ENCODE results near the gene TARDBP.
"Not testable (repeated sequence)": the region's sequence is repeated elsewhere in the genome, so short reads cannot be mapped to it uniquely, and the experiment has no call there.

TARDBP gene

DNA sequence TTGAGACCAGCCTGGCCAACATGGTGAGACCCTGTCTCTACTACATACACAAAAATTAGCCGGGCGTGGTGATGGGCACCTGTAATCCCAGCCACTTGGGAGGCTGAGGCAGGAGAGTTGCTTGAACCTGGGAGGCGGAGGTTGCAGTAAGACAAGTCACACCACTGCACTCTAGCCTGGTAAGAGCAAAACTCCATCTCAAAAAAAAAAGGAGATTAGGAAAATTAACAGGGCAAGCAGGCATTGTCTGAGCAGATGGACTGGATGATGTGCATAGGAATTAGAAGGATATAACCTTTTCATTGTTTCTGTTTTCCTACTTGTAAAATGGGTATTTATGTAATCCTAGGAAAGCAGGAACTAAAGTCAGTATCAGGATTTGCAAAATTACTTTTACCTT is 15.6 kb downstream of the TARDBP start:
- no peak overlapping the region for H3K23ac ChIP-seq (ENCODE audit: low read length in 2 of 2)
- DNase-seq = no peak
- H3K9ac ChIP-seq (ENCODE audit: low read length) = no peak overlapping the region
- H3K4me1 ChIP-seq (ENCODE audit: control insufficient read depth, insufficient read depth, low read depth, low read length) = no peaks in the 10 kb centered on the region
- no peak overlapping the region for H2BK120ac ChIP-seq (ENCODE audit: low read depth, low read length)
- H3K4me3 ChIP-seq (ENCODE audit: insufficient read depth in 1 of 2, low read depth in 1 of 2, low read length in 2 of 2) = no peak overlapping the region
- H3K4ac ChIP-seq (ENCODE audit: low read depth in 1 of 2, low read length in 2 of 2) = no peak overlapping the region
- no peaks in the 10 kb centered on the region for H3K9me3 ChIP-seq (ENCODE audit: control insufficient read depth, low read length)
- no peak overlapping the region for H4K8ac ChIP-seq (ENCODE audit: low read length)
- no peak overlapping the region for H2BK12ac ChIP-seq (ENCODE audit: low read length in 2 of 2)
- H3K79me1 ChIP-seq (replicated peaks; ENCODE audit: low read length, poor library complexity, severe bottlenecking) = peaks cover 1% of the 10 kb centered on the region
- peaks cover 19 to 69% of the 10 kb centered on the region in 2 experiments for H3K36me3 ChIP-seq (ENCODE audit: control insufficient read depth in 1 of 2, insufficient read depth in 2 of 2, low read depth in 1 of 2, low read length in 2 of 2)
- H2BK5ac ChIP-seq (ENCODE audit: low read depth, low read length, poor library complexity, severe bottlenecking) = no peak overlapping the region
- H3K4me2 ChIP-seq (ENCODE audit: low read length, poor library complexity, severe bottlenecking) = no peak overlapping the region
- H4K91ac ChIP-seq (ENCODE audit: low read length) = no peak overlapping the region
- H3K27me3 ChIP-seq (ENCODE audit: control insufficient read depth in 1 of 2, insufficient read depth in 1 of 2, low read length in 2 of 2) = no peaks in the 10 kb centered on the region
- H2AK5ac ChIP-seq (ENCODE audit: low read length, severe bottlenecking) = no peak overlapping the region
- H2AFZ ChIP-seq (ENCODE audit: low read depth, low read length) = no peak overlapping the region
- H3K14ac ChIP-seq (ENCODE audit: low read length in 2 of 2) = no peak overlapping the region
- 100% methylated on average over 3 of the region's 3 CpGs for WGBS
- H3K18ac ChIP-seq (ENCODE audit: low read depth in 1 of 2, low read length in 2 of 2) = no peak overlapping the region
- no peak overlapping the region for H3K27ac ChIP-seq (ENCODE audit: low read length, poor library complexity, severe bottlenecking)
- no peak overlapping the region for H2BK15ac ChIP-seq (ENCODE audit: low read depth, poor library complexity, severe bottlenecking)

DNA sequence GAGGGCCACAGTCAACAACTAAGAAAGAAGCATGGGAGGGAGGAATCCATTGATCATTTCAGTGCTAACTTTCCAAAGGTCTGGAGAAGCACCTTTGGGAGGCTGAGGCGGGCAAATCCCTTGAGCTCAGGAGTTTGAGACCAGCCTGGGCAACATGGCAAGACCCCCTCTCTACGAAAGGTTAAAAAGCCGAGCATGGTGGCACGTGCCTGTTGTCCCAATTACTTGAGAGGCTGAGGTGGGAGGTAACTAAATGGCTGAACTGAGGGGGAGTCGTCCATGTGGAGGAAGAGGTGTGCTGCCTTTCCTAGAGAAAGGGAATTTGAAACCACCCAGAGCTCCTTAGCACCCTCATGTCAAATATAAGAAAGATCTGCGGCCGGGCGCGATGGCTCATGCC is 18.4 kb downstream of the TARDBP start:
- H2AFZ ChIP-seq (ENCODE audit: low read depth, low read length) = no peak overlapping the region
- no peak overlapping the region for H3K18ac ChIP-seq (ENCODE audit: low read depth in 1 of 2, low read length in 2 of 2)

DNA sequence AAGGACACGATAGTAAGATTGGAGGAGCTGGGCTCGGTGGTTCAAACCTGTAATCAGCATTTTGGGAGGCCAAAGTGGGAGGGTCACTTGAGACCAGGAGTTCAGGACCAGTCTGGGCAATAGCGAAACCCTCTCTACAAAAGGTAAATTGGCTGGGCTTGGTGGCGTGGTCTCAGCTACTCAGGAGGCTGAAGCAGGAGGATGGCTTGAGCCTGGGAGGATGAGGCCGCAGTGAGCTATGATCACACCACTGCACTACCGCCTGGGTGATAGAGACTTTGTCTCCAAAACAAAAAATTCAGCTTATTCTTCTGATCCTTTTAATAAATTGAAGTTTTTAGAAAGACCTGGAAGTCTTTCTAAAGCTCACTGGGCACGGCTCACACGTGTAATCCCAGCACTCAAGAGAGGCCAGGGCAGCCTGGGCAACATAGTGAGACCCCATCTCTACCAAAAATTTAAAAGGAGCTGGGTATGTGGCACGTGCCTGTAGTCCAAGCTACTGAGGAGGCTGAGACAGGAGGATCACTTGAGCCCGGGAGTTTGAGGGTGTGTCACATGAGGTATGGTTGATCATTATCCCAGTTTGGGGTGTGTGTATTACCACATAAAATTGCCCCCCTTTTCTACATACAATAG is 19.3 kb downstream of the TARDBP start:
- H3K27me3 ChIP-seq (ENCODE audit: control insufficient read depth in 1 of 2, insufficient read depth in 1 of 2, low read length in 2 of 2) = peaks cover 0 to 3% of the 10 kb centered on the region in 2 experiments

More for the DNA sequence above, 18.4 kb downstream of the TARDBP start:
- H2BK5ac ChIP-seq (ENCODE audit: low read depth, low read length, poor library complexity, severe bottlenecking) = no peak overlapping the region
- H2BK15ac ChIP-seq (ENCODE audit: low read depth, poor library complexity, severe bottlenecking) = no peak overlapping the region
- H3K79me1 ChIP-seq (replicated peaks; ENCODE audit: low read length, poor library complexity, severe bottlenecking) = no peaks in the 10 kb centered on the region
- no peak overlapping the region for H3K4ac ChIP-seq (ENCODE audit: low read depth in 1 of 2, low read length in 2 of 2)
- no peak overlapping the region for H3K4me2 ChIP-seq (ENCODE audit: low read length, poor library complexity, severe bottlenecking)
- H3K4me3 ChIP-seq (ENCODE audit: insufficient read depth in 1 of 2, low read depth in 1 of 2, low read length in 2 of 2) = no peak overlapping the region
- H3K9ac ChIP-seq (ENCODE audit: low read length) = no peak overlapping the region
- no peak overlapping the region for H3K23ac ChIP-seq (ENCODE audit: low read length in 2 of 2)
- no peak overlapping the region for H2AK5ac ChIP-seq (ENCODE audit: low read length, severe bottlenecking)
- peaks cover 16 to 40% of the 10 kb centered on the region in 2 experiments for H3K36me3 ChIP-seq (ENCODE audit: control insufficient read depth in 1 of 2, insufficient read depth in 2 of 2, low read depth in 1 of 2, low read length in 2 of 2)
- H3K9me3 ChIP-seq (ENCODE audit: control insufficient read depth, low read length) = no peaks in the 10 kb centered on the region
- H3K4me1 ChIP-seq (ENCODE audit: control insufficient read depth, insufficient read depth, low read depth, low read length) = no peaks in the 10 kb centered on the region
- no peaks in the 10 kb centered on the region for H3K27me3 ChIP-seq (ENCODE audit: control insufficient read depth in 1 of 2, insufficient read depth in 1 of 2, low read length in 2 of 2)
- DNase-seq = no peak
- no peak overlapping the region for H2BK120ac ChIP-seq (ENCODE audit: low read depth, low read length)
- no peak overlapping the region for H4K8ac ChIP-seq (ENCODE audit: low read length)
- no peak overlapping the region for H2BK12ac ChIP-seq (ENCODE audit: low read length in 2 of 2)
- H3K14ac ChIP-seq (ENCODE audit: low read length in 2 of 2) = no peak overlapping the region
- 97% methylated on average over 9 of the region's 9 CpGs for WGBS
- H4K91ac ChIP-seq (ENCODE audit: low read length) = no peak overlapping the region
- H3K27ac ChIP-seq (ENCODE audit: low read length, poor library complexity, severe bottlenecking) = no peak overlapping the region

DNA sequence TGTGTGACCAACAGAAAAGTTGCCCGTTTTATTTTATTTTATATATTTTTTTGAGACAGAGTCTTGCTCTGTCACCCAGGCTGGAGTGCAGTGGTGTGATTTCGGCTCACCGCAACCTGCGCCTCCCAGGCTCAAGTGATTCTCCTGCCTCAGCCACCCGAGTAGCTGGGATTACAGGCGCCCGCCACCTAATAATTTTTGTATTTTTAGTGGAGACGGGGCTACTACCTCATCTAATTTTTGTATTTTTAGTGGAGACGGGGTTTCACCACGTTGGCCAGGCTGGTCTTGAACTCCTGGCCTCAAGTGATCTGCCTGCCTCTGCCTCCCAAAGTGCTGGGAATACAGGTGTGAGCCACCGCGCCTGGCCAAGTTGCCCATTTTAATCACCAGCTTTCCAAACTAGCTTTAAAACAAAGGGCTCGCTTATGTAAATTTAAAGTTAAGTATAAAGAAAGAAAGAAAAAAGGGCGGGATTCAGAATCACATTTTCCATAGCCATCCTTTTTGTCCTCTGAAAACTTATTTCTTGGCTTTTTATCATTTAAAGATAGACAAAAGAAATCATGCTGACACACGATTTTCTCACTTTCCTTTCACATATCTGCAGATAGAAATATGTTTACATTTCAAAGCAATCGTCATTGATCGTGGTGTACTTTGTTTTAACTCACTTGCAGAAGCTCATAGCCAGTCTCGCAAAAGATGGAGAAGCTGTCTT is 24.7 kb downstream of the TARDBP start:
- not testable (repeated sequence) for H3K79me1 ChIP-seq (replicated peaks; ENCODE audit: low read length, poor library complexity, severe bottlenecking); H3K14ac ChIP-seq (ENCODE audit: low read length in 2 of 2); H2BK15ac ChIP-seq (ENCODE audit: low read depth, poor library complexity, severe bottlenecking); H3K4me2 ChIP-seq (ENCODE audit: low read length, poor library complexity, severe bottlenecking); H3K23ac ChIP-seq (ENCODE audit: low read length in 2 of 2); H3K36me3 ChIP-seq (ENCODE audit: control insufficient read depth in 1 of 2, insufficient read depth in 2 of 2, low read depth in 1 of 2, low read length in 2 of 2); H3K27ac ChIP-seq (ENCODE audit: low read length, poor library complexity, severe bottlenecking); H3K4ac ChIP-seq (ENCODE audit: low read depth in 1 of 2, low read length in 2 of 2); H2BK5ac ChIP-seq (ENCODE audit: low read depth, low read length, poor library complexity, severe bottlenecking); H3K4me1 ChIP-seq (ENCODE audit: control insufficient read depth, insufficient read depth, low read depth, low read length); H3K4me3 ChIP-seq (ENCODE audit: insufficient read depth in 1 of 2, low read depth in 1 of 2, low read length in 2 of 2); H2BK12ac ChIP-seq (ENCODE audit: low read length in 2 of 2); H4K8ac ChIP-seq (ENCODE audit: low read length); H4K91ac ChIP-seq (ENCODE audit: low read length); H2BK120ac ChIP-seq (ENCODE audit: low read depth, low read length); DNase-seq; H3K9me3 ChIP-seq (ENCODE audit: control insufficient read depth, low read length); H2AK5ac ChIP-seq (ENCODE audit: low read length, severe bottlenecking); H3K9ac ChIP-seq (ENCODE audit: low read length); H2AFZ ChIP-seq (ENCODE audit: low read depth, low read length); H3K18ac ChIP-seq (ENCODE audit: low read depth in 1 of 2, low read length in 2 of 2)
- peaks cover 12 to 26% of the 10 kb centered on the region in 2 experiments for H3K27me3 ChIP-seq (ENCODE audit: control insufficient read depth in 1 of 2, insufficient read depth in 1 of 2, low read length in 2 of 2)
- 60% methylated on average over 14 of the region's 18 CpGs for WGBS

More for the DNA sequence above, 19.3 kb downstream of the TARDBP start:
- H3K79me1 ChIP-seq (replicated peaks; ENCODE audit: low read length, poor library complexity, severe bottlenecking) = no peaks in the 10 kb centered on the region
- H3K14ac ChIP-seq (ENCODE audit: low read length in 2 of 2) = no peak overlapping the region
- DNase-seq = no peak
- H3K27ac ChIP-seq (ENCODE audit: low read length, poor library complexity, severe bottlenecking) = no peak overlapping the region
- H3K4me1 ChIP-seq (ENCODE audit: control insufficient read depth, insufficient read depth, low read depth, low read length) = no peaks in the 10 kb centered on the region
- H3K23ac ChIP-seq (ENCODE audit: low read length in 2 of 2) = no peak overlapping the region
- H2BK15ac ChIP-seq (ENCODE audit: low read depth, poor library complexity, severe bottlenecking) = no peak overlapping the region
- no peaks in the 10 kb centered on the region for H3K9me3 ChIP-seq (ENCODE audit: control insufficient read depth, low read length)
- H2AFZ ChIP-seq (ENCODE audit: low read depth, low read length) = no peak overlapping the region
- no peak overlapping the region for H4K8ac ChIP-seq (ENCODE audit: low read length)
- H3K36me3 ChIP-seq (ENCODE audit: control insufficient read depth in 1 of 2, insufficient read depth in 2 of 2, low read depth in 1 of 2, low read length in 2 of 2) = peaks cover 13 to 31% of the 10 kb centered on the region in 2 experiments
- no peak overlapping the region for H4K91ac ChIP-seq (ENCODE audit: low read length)
- H3K4ac ChIP-seq (ENCODE audit: low read depth in 1 of 2, low read length in 2 of 2) = no peak overlapping the region
- H3K18ac ChIP-seq (ENCODE audit: low read depth in 1 of 2, low read length in 2 of 2) = no peak overlapping the region
- H2BK5ac ChIP-seq (ENCODE audit: low read depth, low read length, poor library complexity, severe bottlenecking) = no peak overlapping the region
- no peak overlapping the region for H2BK120ac ChIP-seq (ENCODE audit: low read depth, low read length)
- WGBS = 100% methylated on average over 6 of the region's 10 CpGs
- no peak overlapping the region for H3K4me3 ChIP-seq (ENCODE audit: insufficient read depth in 1 of 2, low read depth in 1 of 2, low read length in 2 of 2)
- H2BK12ac ChIP-seq (ENCODE audit: low read length in 2 of 2) = no peak overlapping the region
- no peak overlapping the region for H2AK5ac ChIP-seq (ENCODE audit: low read length, severe bottlenecking)
- H3K4me2 ChIP-seq (ENCODE audit: low read length, poor library complexity, severe bottlenecking) = no peak overlapping the region
- H3K9ac ChIP-seq (ENCODE audit: low read length) = no peak overlapping the region
